Activated gamma-delta T cell treated with anti-CD3 and anti-CD28 coated beads, Interleukin-2, amount 50 U/mL, for 16 hours (primary cell): ENCODE results near the gene KMT2A.
"Not testable (repeated sequence)": the region's sequence is repeated elsewhere in the genome, so short reads cannot be mapped to it uniquely, and the experiment has no call there.

Experiments
- DNase-seq: peaks from one replicate; pipeline ENCODE4 v3.0.0-alpha.2; 2020; ENCODE audit warnings: low read depth

KMT2A gene

DNA sequence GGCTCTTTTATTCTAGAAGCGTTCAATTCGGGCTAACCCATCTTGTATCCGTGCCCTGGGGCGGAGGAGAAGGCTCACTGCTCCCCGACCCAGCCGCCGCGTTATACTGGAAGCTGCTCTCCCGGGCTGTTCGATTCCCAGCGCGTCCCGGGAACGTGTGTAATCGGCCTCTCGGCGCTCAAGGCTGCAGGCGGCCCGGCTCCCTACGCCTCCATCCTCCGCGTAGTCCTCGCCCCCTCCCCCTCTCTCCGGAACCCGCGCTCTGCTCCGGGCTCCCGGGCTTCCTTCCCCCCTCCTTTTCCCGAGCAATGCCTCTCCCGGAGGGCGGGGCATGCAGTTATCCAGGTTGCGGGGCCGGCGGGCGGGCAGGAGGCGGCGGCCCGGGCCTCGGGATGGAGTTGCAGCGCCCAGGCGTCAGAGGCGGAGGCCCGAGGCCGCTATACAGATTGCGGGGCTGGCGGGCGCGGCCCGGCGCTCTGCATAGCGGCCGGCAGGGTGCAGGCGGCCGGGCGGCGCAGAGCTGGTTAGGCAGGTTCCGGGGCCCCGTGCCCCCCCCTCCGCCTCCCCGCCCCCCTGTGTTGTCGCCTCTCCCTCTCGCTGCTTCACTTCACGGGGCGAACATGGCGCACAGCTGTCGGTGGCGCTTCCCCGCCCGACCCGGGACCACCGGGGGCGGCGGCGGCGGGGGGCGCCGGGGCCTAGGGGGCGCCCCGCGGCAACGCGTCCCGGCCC lies at the start of gene KMT2A:
KMT2A (plus strand) TSS at position 600 of the 732 bp plus-strand sequence; CDS start at position 621, 21 bp downstream.
- DNase-seq = peak; percentile 84

DNA sequence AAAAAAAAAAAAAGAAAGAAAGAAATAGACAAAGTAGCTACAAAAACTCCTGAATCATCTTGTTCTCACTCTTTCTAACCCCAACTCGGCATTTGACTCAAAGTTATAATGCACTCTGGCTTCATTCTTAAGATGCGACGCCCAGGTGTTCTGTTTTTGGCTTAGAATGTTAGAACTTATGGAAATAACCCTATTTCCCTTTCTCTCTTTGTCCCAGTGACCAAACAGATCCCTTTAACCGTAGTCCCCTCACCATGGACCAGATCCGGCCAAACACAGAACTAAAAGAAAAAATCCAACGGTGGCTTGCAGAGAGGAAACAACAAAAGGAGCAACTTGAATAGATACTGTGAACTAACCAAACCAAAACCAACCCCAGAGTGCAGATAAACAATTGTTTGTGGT lies 40.2 kb upstream of the KMT2A start:
- DNase-seq = no peak

DNA sequence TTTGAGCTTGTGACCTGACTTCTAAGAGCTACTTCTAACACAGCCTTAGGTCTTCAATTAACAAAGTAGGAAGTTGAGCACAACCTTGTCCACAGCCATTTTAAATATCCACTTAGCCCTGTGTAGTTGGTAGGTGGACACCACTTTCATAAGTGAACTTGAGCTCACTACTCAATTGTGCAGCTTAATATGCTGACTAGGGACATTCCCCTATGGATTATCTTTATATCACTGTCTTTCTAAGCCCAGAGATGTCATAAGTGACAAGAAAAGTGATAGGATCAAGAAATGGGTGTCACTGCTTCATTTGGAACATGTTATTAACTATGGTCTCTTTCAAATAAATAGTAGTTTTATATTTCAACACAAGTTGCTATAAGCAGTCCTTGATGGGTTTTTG lies 38.8 kb upstream of the KMT2A start:
- no peak for DNase-seq

DNA sequence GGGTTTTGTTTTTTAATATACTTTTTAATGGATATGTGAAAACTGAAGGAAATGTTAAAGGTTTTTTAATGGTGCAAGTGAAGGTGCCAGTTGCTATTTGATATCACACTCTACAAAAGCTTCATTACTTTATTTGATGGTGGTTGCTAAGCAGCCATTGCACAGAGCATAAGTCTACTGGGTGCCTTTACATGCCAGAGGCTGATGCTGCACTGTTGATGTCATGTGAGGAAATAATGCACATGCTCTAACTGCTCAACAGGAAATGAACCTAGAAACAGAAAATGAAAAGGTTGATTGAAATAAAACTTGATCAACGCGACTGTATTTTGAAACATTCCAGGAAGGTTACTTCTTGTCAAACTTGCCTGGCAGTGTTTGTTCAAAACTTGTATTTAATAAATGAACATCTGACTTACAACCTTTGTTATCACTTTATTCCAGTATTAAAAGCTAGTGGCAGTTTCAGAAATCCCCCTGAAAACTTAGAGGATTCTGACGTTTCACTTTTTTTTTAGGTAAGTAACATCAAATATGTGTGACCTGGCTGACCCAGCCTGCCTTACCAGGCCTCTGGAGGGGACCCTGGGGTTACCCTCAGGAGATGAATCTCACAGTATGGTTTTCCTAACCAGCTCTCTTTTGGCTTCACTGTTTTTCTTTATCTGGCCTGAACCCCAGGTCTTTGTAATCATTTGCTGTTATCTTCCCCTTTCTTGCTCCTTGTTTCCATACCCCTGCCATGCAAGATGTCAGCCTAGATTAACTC lies 37.3 kb upstream of the KMT2A start:
- peak; percentile 24 for DNase-seq

DNA sequence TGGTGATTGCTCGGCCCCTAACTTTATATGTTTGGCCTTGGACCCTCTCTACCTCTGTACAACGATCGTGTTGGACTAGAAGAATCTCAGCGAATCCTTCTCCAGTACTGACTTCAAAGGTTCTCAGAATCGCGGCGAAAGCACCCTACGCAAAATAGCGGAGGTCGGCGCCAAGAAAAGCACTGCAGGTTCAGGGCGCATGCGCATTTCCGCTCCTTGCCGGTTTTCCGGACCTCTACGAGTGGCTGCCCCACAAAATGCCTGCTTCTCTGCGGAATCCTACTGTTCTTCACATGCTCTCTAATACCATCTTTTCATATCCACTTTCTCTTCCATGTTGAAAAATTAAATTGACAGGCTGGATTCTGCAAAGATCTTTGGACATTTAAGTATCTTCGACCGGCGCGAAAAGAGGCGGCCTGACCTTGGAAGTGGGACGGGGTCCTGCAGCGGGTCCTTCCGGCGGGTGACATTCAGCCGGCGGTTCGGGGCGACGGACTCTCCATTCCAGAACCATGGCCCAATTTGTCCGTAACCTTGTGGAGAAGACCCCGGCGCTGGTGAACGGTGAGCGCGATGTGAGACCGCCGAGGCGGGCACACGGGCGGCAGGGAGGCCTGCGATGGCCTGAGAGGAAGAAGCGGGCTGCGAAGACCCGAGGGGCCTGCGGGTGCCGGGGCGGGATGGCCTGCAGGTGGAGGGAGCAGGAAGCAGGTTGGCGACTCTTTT lies 35.0 kb upstream of the KMT2A start, which contains the start of gene ATP5MG:
ATP5MG (plus strand) TSS at position 456 of the 729 bp plus-strand sequence; CDS start at position 516, 60 bp downstream.
- peak; percentile 87 for DNase-seq

DNA sequence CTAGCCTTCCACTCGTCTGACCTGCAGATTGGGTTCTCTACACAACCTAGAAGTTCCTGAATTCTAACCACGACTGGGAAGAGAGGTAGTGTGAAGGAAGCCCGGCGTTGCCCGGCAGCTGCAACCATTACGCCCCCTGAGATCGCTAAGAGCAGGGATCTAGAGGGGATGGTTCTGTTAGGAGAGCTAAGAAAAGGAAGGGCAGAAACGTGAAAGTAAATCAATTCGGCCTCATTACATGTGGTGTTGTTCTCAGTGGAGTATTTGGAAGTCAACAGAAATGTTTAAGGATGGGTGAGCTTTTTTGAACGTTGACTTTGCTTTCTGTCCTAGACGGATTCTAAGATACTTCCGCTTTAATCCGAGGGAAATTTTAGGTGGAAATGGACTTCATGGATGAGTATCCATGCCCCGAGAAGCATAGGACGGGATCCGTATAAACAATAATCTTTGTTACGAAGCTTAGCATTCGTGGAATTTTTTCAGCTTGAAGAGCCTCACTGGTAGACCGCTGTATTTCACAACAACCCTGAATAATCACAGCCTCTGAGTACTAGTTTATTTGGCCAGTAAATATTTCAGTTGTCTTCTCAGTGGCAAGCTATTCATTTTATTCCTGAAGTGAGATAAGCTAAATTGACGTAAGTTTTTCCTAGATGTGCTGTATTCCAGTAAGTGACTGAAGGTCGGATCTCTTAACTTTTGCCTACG lies 34.3 kb upstream of the KMT2A start:
- no peak for DNase-seq

DNA sequence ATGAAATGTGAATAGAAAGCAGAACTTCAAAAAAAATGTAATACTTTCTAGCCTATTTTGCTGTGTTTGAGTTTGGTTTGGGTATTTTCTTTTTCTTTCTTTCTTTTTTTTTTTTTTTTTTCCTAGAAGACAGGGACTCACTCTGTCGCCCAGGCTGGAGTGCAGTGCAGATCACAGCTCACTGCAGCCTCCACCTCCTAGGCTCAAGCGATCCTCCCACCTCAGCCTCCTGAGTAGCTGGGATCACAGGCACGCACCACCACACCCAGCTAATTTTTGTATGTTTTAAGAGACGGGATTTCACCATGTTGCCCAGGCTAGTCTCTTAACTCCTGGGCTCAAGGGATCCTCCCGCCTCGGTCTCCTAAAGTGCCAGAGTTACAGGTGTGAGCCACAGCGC lies 33.7 kb upstream of the KMT2A start:
- not testable (repeated sequence) for DNase-seq

DNA sequence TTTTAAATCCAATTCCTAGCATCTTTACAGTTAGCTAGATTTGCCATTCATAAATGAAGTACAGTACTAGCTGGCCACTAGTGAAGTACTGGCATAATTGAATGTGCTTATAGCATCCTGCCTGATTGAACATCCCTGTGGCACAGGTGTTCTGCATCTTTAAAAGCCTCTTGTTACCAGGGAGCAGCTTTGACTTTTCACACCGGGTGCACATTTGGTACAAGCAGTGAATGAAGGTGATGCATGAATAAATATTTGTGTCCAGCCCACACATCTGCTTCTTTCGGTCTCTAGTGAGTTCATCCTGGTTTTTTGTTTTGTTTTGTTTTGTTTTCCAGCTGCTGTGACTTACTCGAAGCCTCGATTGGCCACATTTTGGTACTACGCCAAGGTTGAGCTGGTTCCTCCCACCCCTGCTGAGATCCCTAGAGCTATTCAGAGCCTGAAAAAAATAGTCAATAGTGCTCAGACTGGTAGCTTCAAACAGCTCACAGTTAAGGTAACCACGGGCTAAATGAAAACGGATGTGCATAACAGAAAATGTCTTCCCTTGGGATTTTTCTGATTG lies 29.6 kb upstream of the KMT2A start:
- DNase-seq = no peak

DNA sequence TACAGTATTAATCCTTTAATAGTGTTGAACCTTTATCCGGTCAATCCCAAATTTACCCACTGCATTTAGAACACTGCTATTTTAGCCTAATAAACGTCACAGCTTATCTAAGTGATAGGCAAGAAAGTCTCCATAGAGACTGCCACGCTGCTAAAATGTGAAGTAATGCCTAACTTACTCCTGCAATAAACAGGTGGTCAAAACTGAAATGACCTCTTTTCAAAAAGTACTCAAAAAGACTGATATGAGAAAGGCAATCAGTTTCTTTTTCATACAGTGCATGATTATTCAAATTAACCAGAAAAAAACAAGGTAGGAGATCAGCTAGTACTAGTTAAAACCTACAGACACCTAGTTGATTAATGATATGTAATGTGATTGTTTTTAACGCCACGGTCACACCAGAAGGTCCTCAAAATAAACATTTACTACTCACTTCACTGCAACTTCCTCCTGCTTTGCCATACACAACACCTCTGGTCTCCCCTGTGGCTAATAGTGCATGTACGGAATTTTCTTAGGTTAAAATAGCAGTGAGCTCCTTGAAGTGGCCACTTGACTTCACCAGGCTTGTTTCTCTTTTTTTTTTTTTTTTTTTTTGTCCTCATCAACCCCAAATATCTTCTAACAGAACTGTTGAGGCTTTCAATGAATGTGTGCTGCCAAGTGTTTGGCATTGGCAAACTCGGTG lies 26.1 kb upstream of the KMT2A start:
- DNase-seq = no peak

DNA sequence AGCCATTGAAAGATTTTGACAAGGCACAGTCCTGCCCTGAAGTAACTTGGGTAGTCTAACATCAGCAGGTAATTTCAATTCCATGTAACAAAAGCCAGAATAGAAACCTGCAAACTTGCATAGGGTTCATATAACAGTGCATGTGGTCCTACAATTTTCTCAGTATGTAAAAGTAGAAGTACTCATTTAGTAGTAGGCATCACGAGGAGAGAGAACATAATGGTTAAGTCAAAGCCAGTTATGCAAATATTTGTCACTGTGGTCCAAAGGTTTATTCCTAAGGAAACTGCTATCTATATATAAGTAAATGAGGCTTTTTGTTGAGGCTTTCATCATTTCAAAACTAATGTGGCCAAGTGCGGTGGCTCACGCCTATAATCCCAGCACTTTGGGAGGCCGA lies 24.8 kb upstream of the KMT2A start:
- no peak for DNase-seq

DNA sequence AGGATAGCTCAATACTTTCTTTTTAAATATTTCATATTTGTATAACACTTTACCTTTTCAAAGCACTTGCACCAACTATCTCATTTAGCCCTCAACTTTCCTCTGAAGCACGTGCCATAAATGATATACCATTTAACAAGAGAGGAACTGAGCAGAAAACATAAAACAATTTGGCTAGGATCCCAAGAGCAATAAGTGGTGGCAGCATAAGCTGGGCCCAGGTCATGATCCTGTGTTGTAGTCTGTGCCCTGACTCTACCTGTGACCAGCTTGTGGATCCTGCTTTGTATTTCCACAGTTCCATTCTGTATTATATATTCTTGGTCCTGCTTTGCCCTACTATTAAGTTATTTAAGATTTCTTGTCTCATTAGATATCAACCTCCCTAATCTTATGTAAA lies 23.4 kb upstream of the KMT2A start:
- no peak for DNase-seq

DNA sequence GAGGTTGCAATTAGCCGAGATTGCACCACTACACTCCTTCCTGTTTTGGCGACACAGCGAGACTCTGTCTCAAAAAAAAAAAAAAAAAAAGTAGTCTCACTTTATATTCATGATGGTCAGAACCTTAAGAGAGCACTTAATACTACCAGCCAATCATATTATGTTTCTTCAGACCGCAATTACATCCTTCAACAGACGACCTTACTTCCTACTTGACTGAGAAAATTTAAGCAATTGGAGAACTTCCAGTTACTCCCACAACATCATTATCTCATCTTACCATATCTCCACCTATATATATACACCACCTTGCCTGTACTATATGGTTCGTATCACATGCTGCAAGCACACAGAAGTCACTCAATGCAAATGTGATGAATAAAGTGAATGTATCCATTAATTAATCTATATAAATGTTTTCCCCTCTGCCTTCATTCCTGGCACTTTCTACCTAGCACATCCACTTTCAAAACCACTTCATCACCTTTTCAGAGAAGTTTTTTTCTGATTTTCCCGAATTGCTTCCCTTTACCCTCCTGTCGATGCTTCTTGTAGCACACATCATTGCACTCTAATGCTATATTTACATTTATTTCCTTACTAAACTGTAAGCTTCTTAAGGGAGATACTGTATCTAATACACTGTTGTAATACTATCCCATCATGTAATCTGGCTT lies 21.1 kb upstream of the KMT2A start:
- DNase-seq = no peak

DNA sequence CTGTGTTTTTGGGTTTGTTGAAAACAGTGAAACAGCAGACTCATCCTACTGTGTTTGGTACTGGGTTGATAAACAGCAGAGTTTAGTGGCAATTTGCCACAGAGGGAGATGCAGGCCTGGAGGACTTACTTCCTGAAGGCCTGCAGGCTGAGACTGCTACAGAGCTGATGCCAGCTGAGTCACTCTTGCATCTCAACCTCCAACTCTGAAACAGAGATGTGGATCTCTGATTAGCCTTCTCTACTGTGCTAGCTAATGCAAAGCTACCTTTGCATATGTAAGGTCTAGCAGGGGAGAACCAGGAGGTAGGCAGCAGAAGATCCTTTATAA lies 20.6 kb upstream of the KMT2A start:
- DNase-seq = no peak

DNA sequence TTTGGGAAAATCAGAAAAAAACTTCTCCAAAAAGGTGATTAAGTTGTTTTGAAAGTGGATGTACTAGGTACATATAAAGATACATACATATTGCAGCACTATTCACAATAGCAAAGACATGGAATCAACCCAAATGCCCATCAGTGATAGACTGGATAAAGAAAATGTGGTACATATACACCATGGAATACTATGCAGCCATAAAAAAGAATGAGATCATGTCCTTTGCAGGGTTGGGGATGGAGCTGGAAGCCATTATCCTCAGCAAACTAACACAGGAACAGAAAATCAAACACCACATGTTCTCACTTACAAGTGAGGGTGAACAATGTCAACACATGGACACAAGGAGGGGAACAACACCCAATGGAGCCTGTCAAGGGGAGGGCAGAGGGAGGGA lies 19.4 kb upstream of the KMT2A start:
- DNase-seq = not testable (repeated sequence)

DNA sequence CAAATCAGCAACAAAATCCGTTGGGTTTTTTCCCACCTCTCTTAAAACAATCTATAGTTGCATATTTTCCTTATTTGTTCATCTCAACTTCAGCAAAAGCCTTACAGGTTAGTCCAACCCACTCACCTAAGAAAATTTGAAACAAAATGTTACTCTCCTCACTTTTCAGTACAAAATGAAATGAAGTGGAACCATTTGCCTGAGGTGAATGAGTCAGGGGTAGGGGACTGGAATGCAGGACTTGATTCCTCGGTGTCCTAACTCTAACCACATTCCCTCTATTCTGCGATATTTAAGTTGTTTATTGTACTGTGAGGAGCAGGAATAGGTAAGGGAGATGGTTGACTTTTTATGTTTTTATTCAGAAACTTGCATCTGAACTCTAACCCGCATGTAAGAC lies 18.5 kb upstream of the KMT2A start:
- DNase-seq = no peak

DNA sequence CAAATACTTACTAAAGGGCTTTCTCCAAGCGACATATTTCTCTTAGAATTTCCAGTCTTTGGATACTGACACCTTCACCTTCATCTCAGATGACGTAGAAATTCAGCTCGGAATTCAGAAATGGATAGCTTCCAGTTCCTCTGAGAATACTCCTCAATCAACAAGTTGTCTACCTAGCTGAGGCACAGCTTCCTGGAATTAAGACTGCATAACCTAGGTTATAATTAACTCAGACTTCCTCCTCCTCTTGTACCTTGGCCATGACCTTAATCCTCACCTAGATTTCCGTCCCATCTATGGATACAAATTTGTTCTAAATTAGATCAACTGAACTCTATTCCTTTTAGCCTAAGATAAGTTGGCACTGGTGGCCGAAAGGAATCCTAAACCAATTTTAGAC lies 17.5 kb upstream of the KMT2A start:
- DNase-seq = no peak

DNA sequence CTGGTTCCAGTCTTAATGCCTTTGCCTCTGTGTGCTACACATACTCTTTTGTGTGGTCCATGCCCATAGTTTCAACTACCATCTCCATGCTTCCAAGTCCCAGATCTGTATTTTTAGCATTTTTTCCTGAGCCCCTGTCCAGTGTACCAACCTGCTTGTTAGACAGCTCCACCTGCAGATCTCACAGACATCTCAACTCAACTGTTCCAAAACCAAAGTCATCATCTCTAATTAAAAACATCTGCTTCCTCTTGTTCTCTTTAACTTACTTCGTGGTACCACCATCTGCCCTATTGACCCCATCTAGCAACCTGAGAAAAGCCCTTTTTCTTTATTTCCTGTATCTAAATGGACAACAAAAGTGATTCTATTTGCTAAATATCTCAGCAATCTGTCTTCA lies 8.6 kb upstream of the KMT2A start:
- DNase-seq = no peak

DNA sequence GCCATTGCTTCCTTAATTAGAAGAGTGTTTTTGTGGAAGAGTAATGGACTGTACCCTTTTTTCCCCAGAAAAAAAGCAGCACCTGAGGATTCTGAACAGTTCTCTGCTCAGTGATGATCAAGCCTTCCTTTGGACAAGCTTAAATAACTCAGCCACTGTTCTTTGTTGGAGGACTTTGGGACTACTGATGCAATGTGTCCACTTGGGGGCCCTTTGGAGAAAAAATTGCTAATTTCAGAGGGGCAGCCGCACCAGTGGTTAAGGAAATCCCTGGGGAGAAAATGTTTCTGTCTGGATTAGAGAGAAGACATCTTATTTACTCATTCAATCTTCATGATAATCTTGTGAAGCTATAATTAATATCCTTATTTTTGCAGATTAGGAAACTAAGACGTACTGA lies 5.3 kb upstream of the KMT2A start:
- DNase-seq = no peak

DNA sequence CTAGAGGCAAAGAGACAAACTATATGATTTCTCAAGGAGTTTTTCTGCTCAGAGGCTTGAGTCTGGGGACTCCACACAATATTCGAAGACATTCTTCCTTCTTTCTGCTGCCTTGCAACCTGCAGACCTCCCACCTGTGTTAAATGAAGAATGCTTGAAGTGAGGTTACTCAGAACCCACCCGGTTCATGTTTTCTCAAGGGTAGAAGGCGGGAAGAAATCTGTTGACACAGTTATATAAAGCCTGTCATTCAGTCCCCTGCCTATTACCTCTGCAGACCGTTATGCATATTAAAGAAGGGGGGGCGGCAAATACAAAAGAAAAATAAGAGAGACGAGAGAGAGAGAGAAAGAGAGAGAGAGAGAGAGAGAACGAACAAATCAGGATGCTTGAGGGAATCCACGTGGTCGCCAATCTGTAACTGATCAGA lies 2.2 kb upstream of the KMT2A start:
- DNase-seq = no peak

DNA sequence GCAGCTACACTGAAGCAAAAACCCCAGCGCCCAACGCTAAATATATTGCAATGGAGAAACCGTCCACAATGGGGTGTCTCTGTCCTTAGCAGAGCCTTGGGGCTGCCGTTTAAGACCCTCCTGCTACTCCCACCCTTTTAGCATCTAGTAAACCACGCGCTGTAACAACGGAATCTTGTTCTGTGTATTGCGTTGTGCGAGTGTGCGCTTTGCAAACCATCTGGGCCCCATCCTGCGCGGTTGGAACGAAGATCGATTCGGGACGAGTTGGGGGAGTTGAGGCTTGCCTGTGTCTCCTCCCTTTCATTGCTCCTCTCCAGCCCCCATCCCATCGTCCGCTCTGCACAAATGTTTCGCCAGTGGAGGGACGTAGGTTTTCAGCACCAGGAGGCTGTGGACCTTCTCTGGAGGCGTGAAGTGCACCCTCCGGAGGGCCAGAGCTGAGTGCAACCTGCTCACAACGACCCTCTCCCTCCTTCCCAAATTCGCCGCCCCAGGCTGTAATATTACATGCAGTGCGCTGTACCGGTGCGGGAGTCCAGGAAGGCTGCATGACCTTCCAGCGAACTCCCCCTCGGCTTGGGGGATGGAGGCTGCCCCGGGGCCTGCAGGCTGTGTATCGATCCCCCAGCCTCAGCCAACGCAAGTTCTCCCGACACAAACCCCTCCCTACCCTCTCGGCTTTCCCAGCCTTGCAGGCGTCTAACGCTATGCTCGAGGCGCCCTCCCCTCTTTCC lies 1.6 kb upstream of the KMT2A start:
- peak; percentile 22 for DNase-seq
